Stimulated activated CD4-positive, alpha-beta T cell treated with anti-CD3 and anti-CD28 coated beads, Interleukin-12 subunit alpha, Interleukin-12 subunit beta, amount 100 ng/mL, for 24 hours (primary cell): ENCODE results near the gene MAML2.
A peak's percentile ranks its signal among the peaks of the same experiment; 100 is the strongest.

ENCODE experiments used
- DNase-seq, 2 experiments: peaks; one replicate each; pipeline ENCODE4 v3.0.0-alpha.2; 2020; ENCODE audit warnings: low read depth in 2 of 2

Gene MAML2

DNA sequence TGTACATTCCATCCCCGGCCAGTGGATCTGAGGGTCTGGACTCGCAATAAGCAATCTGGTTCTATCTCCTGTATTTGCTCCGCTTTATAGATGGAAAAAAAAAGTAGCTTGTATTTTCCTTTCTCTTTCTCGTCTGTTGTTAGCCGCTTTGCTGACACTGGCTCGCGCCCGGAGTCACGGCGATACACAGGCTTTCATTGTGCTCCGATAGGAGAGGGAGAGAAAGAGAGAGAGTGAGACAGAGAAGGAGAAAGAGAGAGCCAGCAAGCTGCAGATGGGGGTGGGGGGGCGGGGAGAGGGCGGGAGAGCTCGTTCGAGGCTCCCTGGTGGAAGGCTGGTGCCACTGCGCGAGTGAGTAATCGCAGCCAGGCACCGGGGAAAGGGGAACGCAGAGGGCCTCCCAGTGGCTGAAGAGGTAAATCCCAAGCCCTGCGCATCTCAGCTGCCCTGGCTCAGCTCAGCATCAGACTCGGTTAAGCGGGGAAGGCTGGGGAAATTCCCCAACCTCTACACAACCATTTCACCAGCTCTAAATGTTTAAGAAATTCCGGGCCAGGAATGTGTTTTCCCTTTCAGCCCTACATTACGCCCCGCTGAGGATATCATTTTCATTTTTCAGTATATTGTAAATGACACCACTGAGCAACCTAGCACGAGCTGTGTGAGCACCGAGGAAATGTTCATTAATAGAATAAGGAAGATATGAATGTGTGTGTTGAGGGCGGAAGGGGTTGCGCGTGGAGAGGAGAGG, at the start of gene MAML2:
MAML2 (minus strand) TSS at position 235 of the 751 bp plus-strand sequence. CDS start 1,300 bp downstream, outside the sequence.
- DNase-seq: peak; percentile 82 to 86

- DNase-seq: no peak
Measured at GRCh38 chr11:96391698-96392307, 48.8 kb upstream of the MAML2 start.

- no peak for DNase-seq
Measured at GRCh38 chr11:96390488-96390792, 47.4 kb upstream of the MAML2 start.

DNA sequence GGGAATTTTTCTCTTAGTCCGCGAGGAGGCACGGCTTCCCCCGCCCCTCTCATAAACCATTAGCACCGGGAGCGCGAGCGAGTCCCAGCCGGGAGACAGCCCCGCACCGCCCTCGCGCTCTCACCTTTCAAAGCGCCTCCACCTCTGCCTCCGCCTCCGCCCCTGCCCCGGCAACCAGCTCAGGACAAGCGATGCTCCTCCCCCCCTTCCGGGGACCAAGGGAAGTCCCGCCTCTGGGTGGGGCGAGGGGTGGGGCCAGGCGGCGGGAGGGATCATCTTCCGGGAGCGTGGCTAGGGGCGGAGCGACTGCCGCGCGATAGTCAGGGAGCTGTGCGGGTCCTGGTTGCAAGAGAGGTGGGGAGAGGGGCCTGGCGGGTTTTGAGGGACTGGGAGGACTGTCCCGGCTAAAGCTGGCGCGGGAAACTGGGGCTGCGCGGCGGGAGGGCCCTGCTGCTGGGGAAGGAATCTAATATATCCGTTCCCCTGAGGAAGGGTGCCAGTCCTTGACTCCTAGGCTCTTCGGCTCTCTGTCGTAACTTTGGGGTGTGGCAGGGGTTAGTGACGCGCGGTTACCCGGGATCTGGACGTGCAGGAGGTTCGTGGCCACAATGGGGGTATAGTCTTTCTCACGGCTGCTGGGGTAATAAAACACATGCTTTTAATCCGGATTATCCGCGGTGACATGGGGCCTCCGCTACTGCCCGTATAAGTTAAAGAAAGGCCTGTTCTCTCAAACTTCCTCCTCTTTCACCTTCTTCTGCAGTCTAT, 46.9 kb upstream of the MAML2 start, which contains the start of the genes CCDC82 and JRKL:
CCDC82 (minus strand) TSS at position 193 of the 768 bp plus-strand sequence. CDS start 5,165 bp downstream, outside the sequence.
JRKL (plus strand) TSS at position 294 of the 768 bp plus-strand sequence. CDS start 637 bp downstream, outside the sequence.
- DNase-seq: peak; percentile 95 to 97

- no peak for DNase-seq
Measured at GRCh38 chr11:96388891-96389719, 46.1 kb upstream of the MAML2 start.

DNA sequence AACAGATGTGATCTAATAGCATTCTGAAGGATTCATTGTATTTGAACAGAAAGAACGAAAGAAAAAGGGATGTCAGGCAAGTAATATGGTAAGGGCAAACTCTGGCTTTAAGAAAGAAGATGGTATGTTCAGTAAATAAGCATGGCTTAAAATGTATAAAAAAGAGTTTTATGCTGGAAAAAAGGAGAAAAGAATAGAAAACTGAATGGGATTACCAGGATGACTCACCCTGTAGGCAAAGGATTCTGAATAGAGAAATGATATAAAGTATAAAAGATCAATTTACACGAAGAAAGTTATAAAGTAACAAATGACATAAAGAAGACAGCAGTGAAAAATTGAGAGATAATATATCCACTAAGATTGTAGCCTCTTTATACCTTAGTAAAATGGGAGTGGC, 42.2 kb upstream of the MAML2 start:
- DNase-seq: no peak

- DNase-seq: no peak
Measured at GRCh38 chr11:96384156-96384555, 41.2 kb upstream of the MAML2 start.

GRCh38 chr11:96376796-96377195, 33.8 kb upstream of the MAML2 start:
- DNase-seq: no peak

- DNase-seq: no peak
Measured at GRCh38 chr11:96373826-96374225, 30.8 kb upstream of the MAML2 start.

GRCh38 chr11:96367342-96367741, 24.3 kb upstream of the MAML2 start:
- DNase-seq: no peak

DNA sequence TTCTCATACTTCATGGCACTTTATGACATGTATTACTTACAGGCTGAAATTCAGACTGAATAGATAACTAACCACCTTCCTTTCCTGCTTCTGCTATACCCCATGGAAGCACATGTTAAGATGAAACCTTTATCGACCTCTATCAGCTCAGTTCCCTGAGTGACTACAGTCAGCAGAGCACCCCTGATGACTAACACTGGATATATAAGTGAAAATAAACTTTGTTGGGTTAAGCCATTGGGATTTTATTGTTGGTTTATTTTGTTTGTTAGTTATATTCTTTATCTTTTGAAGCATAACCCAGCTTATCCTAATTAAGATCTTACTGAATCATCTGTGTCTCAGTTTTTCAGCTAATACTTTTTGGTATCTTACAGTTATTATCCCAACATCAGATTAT, 23.0 kb upstream of the MAML2 start:
- DNase-seq: no peak

GRCh38 chr11:96365493-96365892, 22.5 kb upstream of the MAML2 start:
- DNase-seq: no peak

GRCh38 chr11:96361778-96362177, 18.8 kb upstream of the MAML2 start:
- no peak for DNase-seq

DNA sequence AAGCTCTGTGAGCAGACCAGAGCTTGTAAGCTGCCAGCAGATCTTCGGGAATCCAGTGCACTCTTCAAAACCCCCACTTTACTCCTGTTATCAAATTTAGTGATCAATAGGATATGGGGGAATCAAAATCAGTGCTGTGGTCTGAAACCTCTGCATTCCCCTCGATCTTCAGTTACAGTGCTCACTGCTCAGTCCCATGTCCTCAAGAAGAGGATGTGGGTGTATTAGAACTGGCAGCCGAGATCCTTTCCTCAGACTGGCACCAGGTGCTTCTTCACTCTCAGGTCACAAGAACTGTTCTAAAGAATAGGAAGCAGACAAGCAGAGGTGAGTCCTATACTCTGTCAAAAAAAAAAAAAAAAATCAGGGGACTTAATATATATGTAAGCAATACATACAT, 15.3 kb upstream of the MAML2 start:
- DNase-seq: no peak

DNA sequence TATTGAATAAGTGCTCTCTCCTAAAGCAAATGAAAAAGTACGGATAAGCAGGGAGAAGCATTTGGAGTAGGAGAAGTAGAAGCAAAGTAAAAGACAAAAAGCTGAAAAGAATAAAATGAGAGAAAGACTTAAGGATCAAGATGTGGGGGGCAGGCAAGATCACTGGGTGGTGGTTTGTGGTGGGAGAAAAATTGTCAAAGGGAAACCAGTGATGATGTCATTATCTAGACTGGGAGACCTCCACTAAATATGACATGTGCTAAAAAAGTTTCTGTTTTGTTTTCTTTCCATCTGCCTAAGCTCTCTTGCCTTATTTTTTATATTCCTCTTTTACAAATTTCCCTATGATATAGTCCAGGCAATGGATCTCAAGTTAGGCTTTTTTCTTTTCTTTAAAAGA, 14.8 kb upstream of the MAML2 start:
- no peak for DNase-seq

- DNase-seq: no peak
Measured at GRCh38 chr11:96356848-96357247, 13.9 kb upstream of the MAML2 start.

GRCh38 chr11:96342014-96342960, 708 bp downstream of the MAML2 start:
- no peak for DNase-seq

- DNase-seq: peak; percentile 35 to 36
Measured at GRCh38 chr11:96341211-96342013, 1.6 kb downstream of the MAML2 start.

GRCh38 chr11:96340555-96340885, 2.5 kb downstream of the MAML2 start:
- no peak for DNase-seq
